Activated naive CD4-positive, alpha-beta T cell treated with anti-CD3 and anti-CD28 coated beads for 36 hours (primary cell): ENCODE results near the gene MTCL1. TPM values are rescaled to one million over a fixed set of nuclear protein-coding genes. Genes with fewer than 3 reads are reported as not detected.

ENCODE experiments used
- CTCF ChIA-PET: fragments of 350-600 bp; sonication (Branson Sonifier 250); formaldehyde crosslinking; loops from one replicate; lab custom pipeline; 2021; ENCODE audit warnings: antibody characterized with exemption; lab: Charles Lee
- DNase-seq: peaks from one replicate; pipeline ENCODE4 v3.0.0-alpha.2; 2020
- H3K27ac Mint-ChIP-seq: one replicate; pipeline ENCODE4 v1.8.0; 2021; ENCODE audit warnings: mild to moderate bottlenecking, mixed read lengths
- H3K27me3 Mint-ChIP-seq: one replicate; pipeline ENCODE4 v1.8.0; 2021; ENCODE audit warnings: low read depth, mixed read lengths
- H3K36me3 Mint-ChIP-seq: one replicate; pipeline ENCODE4 v1.8.0; 2021; ENCODE audit warnings: low read depth, mixed read lengths
- H3K4me1 Mint-ChIP-seq: one replicate; pipeline ENCODE4 v1.8.0; 2021; ENCODE audit warnings: low read depth, mixed read lengths
- H3K4me3 Mint-ChIP-seq: one replicate; pipeline ENCODE4 v1.8.0; 2021; ENCODE audit warnings: mild to moderate bottlenecking, moderate library complexity, mixed read lengths
- H3K9me3 Mint-ChIP-seq: one replicate; pipeline ENCODE4 v1.8.0; 2021; ENCODE audit warnings: mixed read lengths
- intact Hi-C: fragments of 100-400 bp; cut with micrococcal nuclease; formaldehyde crosslinking; loops from one replicate; pipeline ENCODE4 v1.15.1; 2023
- total RNA-seq, 2 experiments: library from RNA; stranded (reverse); gene quantifications; one replicate each; pipeline ENCODE4 v1.2.3, GENCODE V29; 2021

Gene MTCL1
- total RNA-seq, 2 experiments from 2014 or later = 0.15 to 0.31 TPM

DNA sequence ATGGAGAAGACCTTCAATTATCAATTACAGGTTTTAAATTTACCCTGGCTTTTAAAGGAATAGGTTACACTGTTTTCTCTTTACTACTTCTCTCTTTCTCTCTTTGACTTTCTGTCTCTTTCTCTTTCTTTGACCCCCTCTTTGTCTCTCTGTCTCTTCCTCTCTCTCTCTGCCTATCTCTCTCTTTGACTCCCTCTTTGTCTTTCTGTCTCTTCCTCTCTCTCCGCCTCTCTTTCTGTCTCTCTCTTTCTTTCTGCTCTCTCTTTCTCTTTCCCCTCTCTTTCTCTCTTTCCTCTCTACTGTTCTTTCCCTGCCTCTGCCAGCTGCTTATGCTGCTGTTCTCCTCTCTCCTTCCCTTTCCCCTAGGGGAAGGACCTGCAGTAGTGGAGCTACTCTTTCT lies 175.7 kb downstream of the MTCL1 start:
- DNase-seq = no peak
- H3K27ac Mint-ChIP-seq = no peak overlapping the region
- CTCF ChIA-PET = no interaction called here
- no peak overlapping the region for H3K4me3 Mint-ChIP-seq
- H3K27me3 Mint-ChIP-seq = no peaks in the 10 kb centered on the region
- H3K9me3 Mint-ChIP-seq = peaks cover 13% of the 10 kb centered on the region
- H3K4me1 Mint-ChIP-seq = no peaks in the 10 kb centered on the region
- peaks cover 2% of the 10 kb centered on the region for H3K36me3 Mint-ChIP-seq
- intact Hi-C loops = no loop called here

Other genes with a start within 250 kb of the MTCL1 start
- 10 to 100 TPM; 11.0 to 11.9 TPM for gene RAB12, start 96.1 kb upstream of the MTCL1 start, total RNA-seq